Stimulated activated CD8-positive, alpha-beta memory T cell treated with anti-CD3 and anti-CD28 coated beads, Interleukin-4, amount 100 ng/mL, for 4 hours (primary cell): ENCODE data around the gene PRSS1.
"Not testable (repeated sequence)": the region's sequence is repeated elsewhere in the genome, so short reads cannot be mapped to it uniquely, and the experiment has no call there.

ENCODE experiments used
- DNase-seq, 2 donors: peaks; one replicate each; pipeline ENCODE4 v3.0.0-alpha.2; 2020; ENCODE audit warnings: low read depth in 2 of 2, low spot score in 1 of 2

Gene PRSS1

GRCh38 chr7:142749218-142749993 lies at the start of gene PRSS1:
PRSS1 (plus strand) TSS chr7:142749472; CDS start chr7:142749485, 13 bp downstream.
- DNase-seq = no peak

GRCh38 chr7:142700935-142701334 lies 48.3 kb upstream of the PRSS1 start:
- not testable (repeated sequence) for DNase-seq

GRCh38 chr7:142703655-142704305 lies 45.5 kb upstream of the PRSS1 start:
- no peak for DNase-seq

GRCh38 chr7:142708726-142709125 lies 40.5 kb upstream of the PRSS1 start:
- not testable (repeated sequence) for DNase-seq

GRCh38 chr7:142709921-142710320 lies 39.4 kb upstream of the PRSS1 start:
- DNase-seq = no peak

GRCh38 chr7:142711196-142711595 lies 38.1 kb upstream of the PRSS1 start:
- no peak for DNase-seq

GRCh38 chr7:142711746-142712616 lies 37.3 kb upstream of the PRSS1 start:
- DNase-seq = no peak

GRCh38 chr7:142712617-142712957 lies 36.7 kb upstream of the PRSS1 start:
- DNase-seq = no peak

- no peak for DNase-seq
Observed at GRCh38 chr7:142714375-142714774, 34.9 kb upstream of the PRSS1 start.

- DNase-seq = no peak
Observed at GRCh38 chr7:142716596-142716995, 32.7 kb upstream of the PRSS1 start.

GRCh38 chr7:142717453-142717852 lies 31.8 kb upstream of the PRSS1 start:
- no peak for DNase-seq

GRCh38 chr7:142718313-142718712 lies 31.0 kb upstream of the PRSS1 start:
- no peak for DNase-seq

GRCh38 chr7:142720172-142720773 lies 29.0 kb upstream of the PRSS1 start:
- no peak for DNase-seq

GRCh38 chr7:142720986-142721385 lies 28.3 kb upstream of the PRSS1 start:
- no peak for DNase-seq

- DNase-seq = no peak
Observed at GRCh38 chr7:142722248-142722794, 27.0 kb upstream of the PRSS1 start.

- DNase-seq = no peak
Observed at GRCh38 chr7:142733271-142733670, 16.0 kb upstream of the PRSS1 start.

- DNase-seq = no peak
Observed at GRCh38 chr7:142739923-142740492, 9.3 kb upstream of the PRSS1 start.

GRCh38 chr7:142740786-142741185 lies 8.5 kb upstream of the PRSS1 start:
- no peak for DNase-seq

- DNase-seq = not testable (repeated sequence)
Observed at GRCh38 chr7:142741932-142742331, 7.3 kb upstream of the PRSS1 start.

GRCh38 chr7:142745091-142745635 lies 4.1 kb upstream of the PRSS1 start:
- DNase-seq = no peak
